Fibroblast of villous mesenchyme (primary cell): Measurements from ENCODE around the gene BAIAP2L1. TPM values are rescaled to one million over a fixed set of nuclear protein-coding genes. Genes with fewer than 3 reads are reported as not detected.

Experiments used
- DNase-seq: peaks from one replicate; pipeline ENCODE4 v3.0.0-alpha.2; 2010; ENCODE audit warnings: low read depth
- H3K4me3 ChIP-seq: 2 replicates; pipeline ENCODE4 v1.5.1; 2011; ENCODE audit warnings: low read depth, mild to moderate bottlenecking, low read length
- total RNA-seq: library from RNA; depleted of rRNA; stranded (reverse); fragments of >200 nt; gene quantifications from 2 replicates; pipeline ENCODE4 v1.2.3, GENCODE V29; 2012
- TF ChIP-seq, protein P1 (sequence below): IDR thresholded peaks from 2 replicates; pipeline ENCODE4 v1.5.1; 2012; ENCODE audit warnings: low read depth, mild to moderate bottlenecking, low read length; ENCODE audit not compliant: insufficient read depth

BAIAP2L1 gene
- total RNA-seq, 1 donor, result 9.1 TPM

DNA sequence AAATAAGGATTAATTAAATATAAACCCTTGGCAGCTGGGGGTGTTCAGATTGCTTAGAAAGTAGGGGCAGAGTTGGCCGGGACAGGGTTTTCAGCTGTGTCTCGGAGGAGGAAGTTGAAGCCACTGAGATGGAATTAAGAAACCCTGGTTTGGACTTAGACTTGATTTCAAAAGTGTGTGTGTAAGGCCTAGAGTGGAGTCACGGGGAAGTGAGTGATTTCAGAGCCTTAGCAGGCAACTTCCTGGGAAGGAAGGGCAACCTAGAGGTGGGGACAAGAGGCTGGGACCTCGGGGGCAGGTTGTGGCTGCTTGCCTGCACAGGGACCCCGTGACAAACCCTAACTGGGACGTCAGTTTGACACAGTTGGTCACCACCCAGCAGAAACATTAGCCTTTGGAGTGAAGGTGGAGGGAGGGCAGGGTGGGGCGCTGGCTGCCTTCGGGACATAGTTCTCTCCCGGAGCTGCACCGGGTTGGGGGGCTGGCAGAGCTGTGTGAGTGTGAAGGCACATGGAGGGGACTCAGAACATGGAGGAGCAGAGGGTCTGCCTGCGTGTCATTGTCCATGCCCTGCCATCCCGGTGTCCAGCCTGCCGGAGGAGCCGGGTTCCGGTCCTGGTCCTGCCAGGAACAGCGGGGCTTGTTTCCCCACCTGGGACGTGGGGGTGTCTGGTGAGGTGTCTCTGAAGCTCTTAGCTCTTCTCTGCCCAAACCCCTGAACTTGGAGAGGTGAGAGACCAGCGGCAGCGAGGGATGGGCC is 117.6 kb downstream of the BAIAP2L1 start:
- peak; percentile 85 for DNase-seq
- TF ChIP-seq, protein P1, sequence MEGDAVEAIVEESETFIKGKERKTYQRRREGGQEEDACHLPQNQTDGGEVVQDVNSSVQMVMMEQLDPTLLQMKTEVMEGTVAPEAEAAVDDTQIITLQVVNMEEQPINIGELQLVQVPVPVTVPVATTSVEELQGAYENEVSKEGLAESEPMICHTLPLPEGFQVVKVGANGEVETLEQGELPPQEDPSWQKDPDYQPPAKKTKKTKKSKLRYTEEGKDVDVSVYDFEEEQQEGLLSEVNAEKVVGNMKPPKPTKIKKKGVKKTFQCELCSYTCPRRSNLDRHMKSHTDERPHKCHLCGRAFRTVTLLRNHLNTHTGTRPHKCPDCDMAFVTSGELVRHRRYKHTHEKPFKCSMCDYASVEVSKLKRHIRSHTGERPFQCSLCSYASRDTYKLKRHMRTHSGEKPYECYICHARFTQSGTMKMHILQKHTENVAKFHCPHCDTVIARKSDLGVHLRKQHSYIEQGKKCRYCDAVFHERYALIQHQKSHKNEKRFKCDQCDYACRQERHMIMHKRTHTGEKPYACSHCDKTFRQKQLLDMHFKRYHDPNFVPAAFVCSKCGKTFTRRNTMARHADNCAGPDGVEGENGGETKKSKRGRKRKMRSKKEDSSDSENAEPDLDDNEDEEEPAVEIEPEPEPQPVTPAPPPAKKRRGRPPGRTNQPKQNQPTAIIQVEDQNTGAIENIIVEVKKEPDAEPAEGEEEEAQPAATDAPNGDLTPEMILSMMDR, result no peak
- peak overlapping the region; percentile 95 for H3K4me3 ChIP-seq

DNA sequence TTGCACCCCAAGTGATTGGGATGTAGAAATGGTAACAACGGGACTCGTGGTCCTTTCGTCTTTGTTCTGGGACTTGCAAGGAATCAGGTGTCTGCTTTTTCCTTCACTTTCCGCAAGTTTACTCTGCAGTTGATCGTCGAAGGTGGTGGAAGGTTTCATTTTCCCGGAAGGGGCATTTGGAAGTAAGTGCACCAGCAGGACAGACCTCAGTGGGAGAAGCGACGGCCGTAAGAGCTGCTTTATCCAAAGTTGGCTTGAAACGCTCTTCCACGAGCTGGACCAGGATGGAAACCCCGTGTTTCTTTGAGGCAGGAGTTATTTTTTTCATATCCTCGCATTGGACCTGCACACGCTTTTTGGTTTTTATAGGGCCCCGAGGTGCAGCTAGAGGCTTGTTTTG is 118.2 kb downstream of the BAIAP2L1 start:
- DNase-seq, result peak; percentile 46
- TF ChIP-seq, protein P1, result no peak
- H3K4me3 ChIP-seq, result peak overlapping the region; percentile 95

DNA sequence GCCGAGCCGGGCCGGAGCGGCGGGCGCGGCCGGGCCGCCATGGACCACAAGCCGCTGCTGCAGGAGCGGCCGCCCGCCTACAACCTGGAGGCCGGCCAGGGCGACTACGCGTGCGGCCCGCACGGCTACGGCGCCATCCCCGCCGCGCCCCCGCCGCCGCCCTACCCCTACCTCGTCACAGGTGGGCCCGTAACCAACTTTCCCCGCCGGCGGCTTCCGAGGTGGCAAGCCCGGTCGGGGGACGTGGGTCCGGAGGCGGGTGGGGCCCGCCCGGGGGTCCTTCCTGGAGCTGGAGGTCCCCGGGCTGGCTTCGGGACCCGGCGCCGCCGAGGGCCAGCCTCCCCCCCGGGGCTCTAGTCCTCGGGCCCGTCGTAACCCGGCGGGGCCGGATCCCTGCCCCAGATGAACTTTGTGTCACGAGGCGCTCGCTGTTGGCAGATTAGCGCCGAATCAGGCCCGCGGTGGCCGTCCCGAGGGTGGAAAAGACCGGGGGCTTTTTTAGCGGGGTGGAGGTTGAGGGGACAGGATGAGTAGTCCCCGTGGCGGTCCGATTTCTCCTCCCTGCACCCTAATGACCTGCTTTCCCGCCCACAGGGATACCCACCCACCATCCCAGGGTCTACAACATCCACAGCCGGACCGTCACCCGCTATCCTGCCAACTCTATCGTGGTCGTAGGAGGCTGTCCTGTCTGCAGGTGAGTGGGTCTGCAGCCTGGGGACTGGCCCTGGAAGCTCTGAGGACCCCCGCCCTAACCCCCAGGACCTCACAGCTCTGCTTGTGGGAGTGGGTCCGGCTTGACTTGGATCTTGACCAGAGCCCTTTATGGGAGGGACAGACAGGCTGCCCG is 118.9 kb downstream of the BAIAP2L1 start:
- TF ChIP-seq, protein P1, result no peak
- DNase-seq, result no peak
- H3K4me3 ChIP-seq, result peak overlapping the region; percentile 95

DNA sequence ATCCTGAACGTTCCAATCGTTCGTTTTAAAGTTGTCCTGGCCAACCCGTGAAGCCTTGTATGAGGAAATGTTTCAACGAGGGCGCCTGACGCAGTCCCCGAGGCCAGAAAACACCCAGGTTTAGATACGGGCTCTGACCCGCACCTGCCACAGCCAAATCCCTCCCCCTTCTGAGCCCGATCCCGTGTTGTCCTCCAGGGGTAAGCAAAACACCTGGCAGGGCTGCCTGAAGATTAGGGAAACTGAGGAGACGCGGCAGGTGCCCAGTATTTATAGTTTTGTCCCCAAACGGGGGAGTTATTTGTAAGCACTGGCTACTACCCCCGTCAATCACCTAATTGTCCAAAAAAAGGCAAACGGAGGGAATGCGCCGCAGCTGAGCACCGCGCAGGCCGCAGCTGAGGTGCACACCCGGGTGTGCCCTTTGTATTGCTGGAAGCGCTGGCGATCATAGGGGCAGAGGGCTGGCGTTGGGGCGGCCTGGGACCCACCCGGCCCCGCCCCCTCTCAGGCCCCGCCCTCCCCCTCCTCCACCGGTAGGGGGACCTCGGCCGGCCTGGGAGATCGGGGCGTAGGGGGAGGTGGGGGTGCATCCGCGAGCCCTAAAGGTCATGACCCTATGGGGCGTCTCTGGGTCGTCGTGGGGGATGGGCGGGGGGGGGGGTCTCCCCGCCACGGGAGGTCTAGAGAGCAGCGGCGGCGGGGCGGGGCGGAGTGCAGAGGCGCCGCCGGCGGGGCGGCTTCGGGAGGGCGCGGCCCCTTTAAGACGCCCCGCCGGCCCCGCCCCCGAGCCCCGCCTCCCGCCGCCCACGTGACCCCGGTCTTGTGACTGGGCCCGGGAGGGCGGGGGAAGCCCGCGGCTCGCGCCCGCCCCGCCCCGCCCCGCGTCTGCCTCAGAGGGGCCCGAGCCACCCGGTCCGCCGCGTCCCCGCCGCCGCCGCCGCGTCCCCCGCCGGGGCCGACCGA is 119.8 kb downstream of the BAIAP2L1 start, which contains the start of gene BRI3:
TSS of gene BRI3 (plus strand) at position 896 of the 966 bp plus-strand sequence. CDS start 110 bp downstream, outside the sequence.
- peak within 1 kb of the TSS; percentile 95 for H3K4me3 ChIP-seq

DNA sequence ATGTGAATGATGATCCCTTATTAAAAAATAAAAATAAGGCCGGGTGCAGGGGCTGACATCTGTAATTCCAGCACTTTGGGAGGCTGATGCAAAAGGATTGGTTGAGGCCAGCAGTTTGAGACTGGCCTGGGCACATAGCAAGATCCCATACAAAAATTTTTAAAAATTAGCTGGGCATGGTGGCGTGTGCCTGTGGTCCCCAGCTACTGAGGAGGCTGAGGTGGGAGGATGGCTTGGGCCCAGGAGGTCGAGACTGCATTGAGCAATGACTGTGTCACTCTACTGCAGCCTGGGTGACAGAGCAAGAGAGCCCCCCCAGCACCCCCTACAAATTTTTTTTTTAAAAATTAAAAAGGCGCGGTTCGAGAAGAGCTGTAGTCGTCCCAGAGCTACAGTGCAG is 120.6 kb downstream of the BAIAP2L1 start:
- H3K4me3 ChIP-seq, result peak overlapping the region; percentile 63
- DNase-seq, result no peak
- TF ChIP-seq, protein P1, result no peak

More for the DNA sequence above, 119.8 kb downstream of the BAIAP2L1 start, which contains the start of gene BRI3:
- TF ChIP-seq, protein P1, result no peak
- peak; percentile 92 for DNase-seq

DNA sequence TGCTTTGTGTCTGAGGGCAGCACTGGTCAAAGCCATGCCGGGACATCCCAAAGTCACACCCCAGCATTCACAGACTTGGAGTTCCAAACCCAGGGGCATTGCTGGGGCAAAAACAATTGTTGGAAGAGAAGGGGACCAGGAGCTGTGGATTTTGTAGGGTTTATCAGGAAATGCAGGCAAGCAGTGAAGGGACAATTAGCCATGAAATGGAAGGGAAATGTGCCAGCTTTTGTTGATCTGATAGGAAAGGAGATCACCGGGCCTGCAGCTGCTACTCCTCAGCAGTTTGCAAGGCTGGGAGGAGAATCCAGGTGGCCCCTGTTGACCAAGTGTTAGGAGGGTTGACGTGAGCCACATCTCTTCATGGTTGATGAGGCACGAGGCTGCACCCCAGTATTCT is 122.0 kb downstream of the BAIAP2L1 start:
- TF ChIP-seq, protein P1, result no peak
- no peak for DNase-seq
- H3K4me3 ChIP-seq, result no peak overlapping the region
